PC-9 (cell line): ENCODE measurements around the gene NUDT3.

Source experiments
- CTCF ChIP-seq: fragments of 200-600 bp; sonication (generic); conservative IDR thresholded peaks from 2 replicates; pipeline ENCODE4 v1.6.1; 2017; ENCODE audit warnings: mixed run types, antibody characterized with exemption, mild to moderate bottlenecking, moderate library complexity
- EZH2 ChIP-seq: fragments of 200-600 bp; sonication (generic); IDR thresholded peaks from 2 replicates; pipeline ENCODE4 v1.8.0; 2017; ENCODE audit warnings: antibody characterized with exemption, low read depth

GRCh38 chr6:34412643-34413214 is 20.3 kb upstream of the NUDT3 start:
- no peak for TF ChIP-seq CTCF
- no peak for TF ChIP-seq EZH2
